Dedifferentiated amniotic fluid mesenchymal stem cell (primary cell): Measurements from ENCODE around the gene AUH.
"Not testable (repeated sequence)": the region's sequence is repeated elsewhere in the genome, so short reads cannot be mapped to it uniquely, and the experiment has no call there.

Experiments
- DNase-seq: peaks from one replicate; pipeline ENCODE4 v3.0.0-alpha.2; 2016; ENCODE audit errors: extremely low spot score

The AUH gene

DNA sequence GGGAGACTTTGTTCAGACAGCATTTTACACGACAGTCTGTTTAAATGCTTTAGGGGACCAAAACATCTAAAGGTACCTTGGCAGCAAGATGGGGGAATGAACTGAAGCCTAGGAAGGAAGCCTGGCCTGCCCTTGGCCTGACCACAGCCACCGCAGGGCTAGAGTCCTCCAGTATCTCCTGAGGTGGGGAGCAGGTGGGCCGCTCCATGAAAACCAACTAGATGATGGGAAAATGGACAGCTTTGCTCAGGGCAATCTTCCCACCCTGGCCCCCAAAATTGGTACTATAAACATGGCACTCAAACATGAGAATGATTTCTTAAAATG lies 153.3 kb downstream of the AUH start:
- DNase-seq, result no peak

- peak; percentile 17 for DNase-seq
Observed at GRCh38 chr9:91207729-91208418, 153.8 kb downstream of the AUH start.

- no peak for DNase-seq
Observed at GRCh38 chr9:91207397-91207728, 154.4 kb downstream of the AUH start.

- DNase-seq, result no peak
Observed at GRCh38 chr9:91206806-91207205, 154.9 kb downstream of the AUH start.

- no peak for DNase-seq
Observed at GRCh38 chr9:91202736-91203283, 158.9 kb downstream of the AUH start.

DNA sequence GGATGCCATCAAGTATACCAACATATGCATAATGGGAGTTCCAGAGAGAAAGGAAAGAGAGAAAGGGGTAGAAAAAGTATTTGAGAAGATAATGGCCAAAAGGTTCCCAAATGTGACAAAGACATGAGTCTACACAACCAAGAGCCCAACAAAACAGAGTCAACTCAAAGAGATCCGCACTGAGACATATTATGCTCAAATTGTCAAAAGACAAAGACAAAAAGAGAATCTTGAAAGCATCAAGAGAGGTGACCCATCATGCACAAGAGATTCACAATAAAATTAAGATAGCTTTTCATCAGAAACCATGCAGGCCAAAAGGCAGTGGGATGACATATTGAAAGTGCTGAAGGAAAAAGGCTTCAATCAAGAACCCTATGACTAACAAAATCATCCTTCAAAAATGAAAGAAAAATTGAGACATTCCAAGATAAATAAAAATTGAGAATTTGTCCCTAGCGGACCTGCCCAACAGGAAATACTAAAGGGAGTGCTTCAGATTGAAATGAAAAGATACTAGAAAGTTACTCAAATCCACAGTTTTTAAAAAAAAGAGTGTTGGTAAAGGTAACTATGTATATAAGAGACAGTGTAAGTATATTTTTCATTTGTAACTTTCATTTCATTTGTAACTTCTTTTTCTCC lies 160.9 kb downstream of the AUH start:
- DNase-seq, result no peak

DNA sequence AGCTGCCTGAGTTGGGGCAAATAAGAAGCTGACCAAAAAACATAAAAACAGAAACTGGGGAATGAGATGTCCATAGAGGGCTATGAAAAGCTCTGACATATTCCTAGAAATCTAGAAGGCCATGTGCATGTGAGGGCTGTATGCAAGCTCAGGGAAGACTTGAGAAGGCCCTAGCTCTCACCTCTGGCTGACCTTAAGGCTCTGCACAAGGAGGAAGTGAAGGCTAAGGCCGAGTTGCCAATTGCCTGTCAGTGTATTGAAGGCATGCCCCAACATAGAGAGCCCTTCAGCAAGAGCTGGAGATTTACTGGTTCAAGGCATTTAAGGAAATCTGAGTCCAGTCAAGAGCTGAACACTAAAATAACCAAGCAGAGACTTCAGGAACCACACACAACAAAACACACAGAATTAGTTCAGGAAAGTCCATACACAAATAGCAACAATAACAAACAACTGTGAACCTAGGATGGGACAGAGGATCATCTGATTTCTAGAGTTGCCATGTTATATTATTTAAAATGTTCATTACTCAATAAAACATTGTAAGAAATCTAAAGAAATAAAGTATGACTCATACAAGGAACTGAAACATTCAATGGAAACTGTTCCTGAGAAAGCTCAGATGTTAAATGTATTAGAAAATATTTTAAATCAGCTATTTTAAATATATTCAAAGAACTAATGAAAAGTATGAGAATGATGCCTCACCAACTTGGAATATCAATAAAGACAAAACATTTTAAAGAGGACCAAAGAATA lies 161.8 kb downstream of the AUH start:
- DNase-seq, result no peak

- not testable (repeated sequence) for DNase-seq
Observed at GRCh38 chr9:91198881-91199280, 162.8 kb downstream of the AUH start.

- DNase-seq, result no peak
Observed at GRCh38 chr9:91198405-91198804, 163.3 kb downstream of the AUH start.

DNA sequence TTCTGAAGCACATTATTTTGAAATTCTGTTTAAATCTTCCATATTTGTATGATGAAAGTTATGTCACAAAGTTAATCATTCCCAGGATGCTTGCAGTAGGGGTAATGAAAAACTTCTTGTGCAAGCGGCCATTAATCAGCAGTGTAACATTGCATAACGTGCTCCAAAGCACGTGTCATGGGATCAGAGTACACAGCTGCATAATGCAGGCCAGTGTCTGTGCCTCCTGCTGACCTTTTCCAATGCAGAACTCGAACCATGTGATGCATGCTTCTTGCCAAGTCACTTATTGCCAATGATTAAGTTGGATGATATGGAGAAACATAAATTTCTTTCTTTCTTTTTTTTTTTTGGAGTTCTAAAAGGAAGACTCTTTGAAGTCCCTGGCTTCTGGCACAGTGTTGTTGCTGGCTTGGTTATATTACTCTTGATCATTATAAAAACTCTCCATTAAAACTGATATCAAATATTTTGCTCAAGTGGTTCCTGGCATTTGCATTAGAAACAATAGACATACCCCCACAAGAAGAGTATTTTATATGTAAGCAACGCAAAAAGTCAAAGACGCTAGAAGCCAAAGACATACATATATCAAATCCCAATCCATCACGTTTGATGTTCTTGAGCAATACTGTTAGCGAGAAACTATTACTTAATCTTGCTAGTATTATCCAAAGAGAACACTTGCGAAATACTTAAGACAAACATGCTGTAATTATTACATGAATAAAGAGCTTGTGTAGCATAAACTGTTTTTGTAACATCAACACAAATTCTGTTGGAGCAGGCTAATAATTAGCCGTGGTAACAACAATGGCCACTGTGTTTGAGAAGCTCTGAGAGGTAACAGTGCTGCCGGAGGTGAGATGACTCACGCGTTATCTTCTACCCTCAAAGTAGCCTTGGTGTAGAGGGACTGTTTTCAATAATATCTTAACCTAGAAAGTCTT lies 164.2 kb downstream of the AUH start:
- peak; percentile 66 for DNase-seq

GRCh38 chr9:91196103-91196950 lies 165.4 kb downstream of the AUH start:
- DNase-seq, result no peak

- DNase-seq, result no peak
Observed at GRCh38 chr9:91195372-91196012, 166.2 kb downstream of the AUH start.

- DNase-seq, result peak; percentile 82
Observed at GRCh38 chr9:91193658-91194391, 167.9 kb downstream of the AUH start.

DNA sequence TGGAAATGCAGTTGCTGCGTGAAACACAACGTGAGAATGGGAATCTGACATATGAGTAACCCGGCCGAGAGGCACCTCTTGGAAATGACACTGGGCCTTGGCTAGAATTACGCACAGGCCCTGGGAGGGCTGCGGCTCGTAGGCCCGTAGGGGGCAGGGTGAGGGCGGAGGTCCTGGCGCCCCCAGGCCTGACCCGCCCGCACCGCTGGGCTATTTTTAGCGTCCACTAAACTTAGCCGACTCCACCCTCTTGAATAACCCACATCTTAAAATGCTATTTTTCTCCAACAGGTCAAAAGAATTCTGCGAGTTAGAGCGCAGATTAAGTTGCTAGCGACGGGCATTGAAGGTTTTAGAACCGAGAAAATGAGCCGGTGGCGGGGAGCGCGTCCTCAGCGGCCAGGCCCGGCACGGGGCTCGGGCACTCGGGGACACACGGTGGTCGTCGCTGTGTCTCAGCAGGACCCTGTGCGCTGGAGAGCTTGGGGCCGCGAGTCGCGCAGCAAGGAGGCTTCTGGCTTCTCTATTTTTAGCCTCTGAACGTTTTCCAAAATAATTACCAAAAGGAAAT lies 168.5 kb downstream of the AUH start:
- peak; percentile 97 for DNase-seq

DNA sequence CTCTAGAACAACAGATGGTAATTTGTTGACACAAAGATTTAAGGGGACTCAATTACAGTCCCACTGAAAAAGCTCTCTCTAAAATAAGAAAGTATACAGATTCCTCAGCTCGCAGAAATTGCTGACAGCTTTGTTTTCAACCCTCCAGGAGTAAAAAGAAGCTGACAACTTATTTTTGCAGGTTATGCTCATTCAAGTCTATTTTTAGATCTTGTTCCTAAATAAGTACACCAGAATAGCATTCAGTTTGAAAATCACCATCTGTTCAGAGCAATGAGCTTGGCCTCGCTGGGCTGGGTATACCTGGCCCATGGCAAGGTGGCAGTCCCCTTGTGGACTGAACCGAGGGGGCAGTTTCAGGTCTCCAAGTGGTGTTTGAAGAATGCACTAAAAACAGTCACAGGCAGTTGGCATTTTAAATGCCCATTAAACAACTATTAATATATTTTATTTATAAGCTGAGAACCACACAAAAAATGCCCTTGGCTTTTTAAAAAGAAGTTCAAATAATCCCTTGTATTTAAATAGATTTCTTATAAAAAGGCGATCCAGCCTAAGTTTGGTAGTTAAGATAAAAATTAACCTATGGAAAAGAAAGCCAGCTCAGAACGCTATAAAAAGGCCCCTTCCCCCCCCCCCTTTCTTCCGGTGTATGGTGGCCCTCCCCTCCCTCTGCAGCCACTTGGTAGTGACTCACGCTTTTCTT lies 169.2 kb downstream of the AUH start:
- no peak for DNase-seq

GRCh38 chr9:91191411-91192380 lies 170.0 kb downstream of the AUH start:
- no peak for DNase-seq

DNA sequence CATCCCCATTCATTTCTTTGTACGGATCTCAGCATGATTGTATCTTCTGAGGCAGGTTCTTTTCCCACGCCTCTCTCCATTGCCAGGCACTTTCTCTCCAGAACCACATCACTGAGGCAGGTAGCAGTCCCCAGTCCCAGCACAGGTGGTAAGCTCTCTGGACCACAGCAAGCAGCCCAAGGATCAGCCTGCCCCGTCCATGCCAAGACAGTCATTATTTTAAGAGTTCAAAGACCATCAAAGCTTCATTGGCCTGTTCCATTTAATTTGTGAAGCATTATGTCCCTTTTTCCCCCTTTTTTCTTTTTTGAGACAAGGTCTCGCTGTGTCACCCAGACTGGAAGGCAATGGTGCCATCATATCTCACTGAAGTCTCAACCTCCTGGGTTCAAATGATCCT lies 171.7 kb downstream of the AUH start:
- no peak for DNase-seq
